Measurements from ENCODE around the gene ROBO3. TPM values are rescaled to one million over a fixed set of nuclear protein-coding genes. Genes with fewer than 3 reads are reported as not detected.

ROBO3 gene
- total RNA-seq, 5 donors from 2014 or later (not counting 1 experiment from before 2014, with no cell fraction given) = 10.2 to 24.7 (median 17.7) TPM

DNA sequence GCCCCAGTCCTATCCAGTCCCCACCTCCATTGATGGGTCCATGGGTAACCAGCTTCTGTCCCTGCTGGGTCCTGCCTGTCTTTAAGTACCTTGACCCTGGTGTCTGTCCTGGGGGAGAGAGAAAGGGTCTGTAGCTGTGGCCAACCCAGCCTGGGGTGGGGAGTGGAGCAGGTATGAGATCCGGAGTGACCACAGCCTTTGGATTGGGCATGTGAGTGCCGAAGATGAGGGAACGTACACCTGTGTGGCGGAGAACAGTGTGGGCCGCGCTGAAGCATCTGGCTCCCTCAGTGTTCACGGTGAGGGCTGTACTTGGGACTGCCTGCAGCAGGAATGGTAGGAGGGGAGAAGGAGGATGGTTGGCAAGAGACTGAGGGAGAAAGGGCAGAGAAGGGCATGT lies 5.2 kb downstream of the ROBO3 start:
- no peaks in the 10 kb centered on the region for H3K9me3 ChIP-seq
- Mint-ChIP-seq H3K36me3 (no peaks in the 10 kb centered on the region), H3K4me1 (peaks cover 36 to 41% (median 38%) of the 10 kb centered on the region in 3 donors), H3K9me3 (no peaks in the 10 kb centered on the region), H3K27ac (no peak overlapping the region), H3K27me3 (peaks cover 76 to 83% of the 10 kb centered on the region in 2 donors), H3K4me3 (no peak overlapping the region)
- no peak overlapping the region for H3K27ac ChIP-seq (ENCODE audit: low read length)
- POLR2A ChIA-PET = no interaction called here
- ATAC-seq (replicated peaks in 1 of 4) (no peak), DNase-seq (no peak)
- H3K4me1 ChIP-seq (ENCODE audit: control insufficient read depth in 1 of 2, extremely low read depth in 1 of 2, insufficient read depth in 2 of 2, low read length in 2 of 2) = peaks cover 0 to 33% of the 10 kb centered on the region in 2 experiments
- WGBS (ENCODE audit: insufficient coverage) = 68% methylated on average over 7 of the region's 7 CpGs
- no peaks in the 10 kb centered on the region for H3K36me3 ChIP-seq (ENCODE audit: control insufficient read depth in 2 of 2, extremely low read depth in 1 of 2, insufficient read depth in 1 of 2, low read length in 1 of 2)
- peaks cover 17 to 87% of the 10 kb centered on the region in 2 experiments for H3K27me3 ChIP-seq (replicated peaks in 1 of 2; ENCODE audit: control insufficient read depth in 2 of 2, extremely low read depth in 1 of 2, insufficient read depth in 2 of 2, low read length in 1 of 2)
- no peak overlapping the region for H3K4me3 ChIP-seq (ENCODE audit: control insufficient read depth in 1 of 2, extremely low read depth in 1 of 2, low read length in 1 of 2)
- CTCF ChIA-PET = no interaction called here

DNA sequence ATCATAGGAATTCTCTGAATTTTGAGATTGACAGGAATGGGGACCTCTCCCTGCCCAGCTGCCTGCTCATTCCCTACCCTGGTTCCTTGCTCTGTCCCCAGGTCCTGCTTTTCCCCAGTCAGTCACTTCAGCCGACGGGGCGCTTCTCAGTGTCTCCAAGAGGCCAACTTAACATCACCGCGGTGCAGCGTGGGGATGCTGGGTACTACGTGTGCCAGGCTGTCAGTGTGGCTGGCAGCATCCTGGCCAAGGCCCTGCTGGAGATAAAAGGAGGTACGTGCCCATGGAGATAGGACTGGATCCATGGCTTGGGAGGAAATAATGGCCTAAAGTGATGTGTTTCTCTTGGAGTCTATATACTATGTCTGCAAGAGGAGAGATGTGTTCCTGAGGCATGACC lies 7.0 kb downstream of the ROBO3 start:
- ChIA-PET POLR2A (no interaction called here), CTCF (no interaction called here)
- Histone ChIP-seq H3K4me3 (ENCODE audit: control insufficient read depth in 1 of 2, extremely low read depth in 1 of 2, low read length in 1 of 2) (no peak overlapping the region), H3K27me3 (replicated peaks in 1 of 2; ENCODE audit: control insufficient read depth in 2 of 2, extremely low read depth in 1 of 2, insufficient read depth in 2 of 2, low read length in 1 of 2) (peaks cover 13 to 81% of the 10 kb centered on the region in 2 experiments), H3K27ac (ENCODE audit: low read length) (no peak overlapping the region), H3K36me3 (ENCODE audit: control insufficient read depth in 2 of 2, extremely low read depth in 1 of 2, insufficient read depth in 1 of 2, low read length in 1 of 2) (no peaks in the 10 kb centered on the region), H3K4me1 (ENCODE audit: control insufficient read depth in 1 of 2, extremely low read depth in 1 of 2, insufficient read depth in 2 of 2, low read length in 2 of 2) (peaks cover 0 to 32% of the 10 kb centered on the region in 2 experiments), H3K9me3 (no peaks in the 10 kb centered on the region)
- 44% methylated on average over 8 of the region's 8 CpGs for WGBS (ENCODE audit: insufficient coverage)
- Mint-ChIP-seq H3K4me1 (peaks cover 34 to 39% (median 35%) of the 10 kb centered on the region in 3 donors), H3K9me3 (no peaks in the 10 kb centered on the region), H3K36me3 (no peaks in the 10 kb centered on the region), H3K27me3 (peaks cover 66 to 68% of the 10 kb centered on the region in 2 donors), H3K4me3 (no peak overlapping the region), H3K27ac (no peak overlapping the region)
- ATAC-seq (replicated peaks in 1 of 4) (no peak), DNase-seq (no peak)

DNA sequence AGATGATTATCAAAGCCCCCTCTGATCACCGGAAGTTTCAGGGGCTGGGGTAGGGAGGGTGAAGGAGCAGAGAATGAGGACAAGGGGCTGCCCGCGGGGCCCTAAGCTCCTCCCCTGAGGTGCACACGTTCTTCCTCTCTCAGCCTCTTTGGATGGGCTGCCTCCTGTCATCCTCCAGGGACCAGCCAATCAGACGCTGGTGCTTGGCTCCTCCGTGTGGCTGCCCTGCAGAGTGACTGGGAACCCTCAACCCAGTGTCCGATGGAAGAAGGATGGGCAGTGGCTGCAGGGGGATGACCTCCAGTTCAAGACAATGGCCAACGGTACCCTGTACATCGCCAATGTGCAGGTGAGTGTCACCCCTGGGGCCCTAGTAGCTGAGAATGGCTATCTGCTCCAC lies 7.5 kb downstream of the ROBO3 start:
- 34% methylated on average over 7 of the region's 9 CpGs for WGBS (ENCODE audit: insufficient coverage)

DNA sequence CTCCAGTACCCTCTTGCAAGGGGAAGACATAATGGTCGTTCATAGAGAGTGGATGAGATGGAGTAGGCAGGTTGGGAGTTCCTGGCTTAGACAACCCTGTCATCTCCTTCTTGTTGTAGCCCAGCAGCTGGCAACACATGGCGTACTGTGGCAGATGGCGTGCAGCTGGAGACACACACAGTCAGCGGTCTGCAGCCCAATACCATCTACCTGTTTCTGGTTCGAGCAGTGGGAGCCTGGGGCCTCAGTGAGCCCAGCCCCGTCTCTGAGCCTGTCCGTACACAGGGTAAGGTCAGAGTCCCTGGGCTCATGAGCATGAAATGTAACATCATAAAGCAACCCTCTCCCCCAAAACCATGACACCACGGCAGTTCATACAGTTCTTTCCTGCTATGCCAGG lies 8.7 kb downstream of the ROBO3 start:
- CTCF ChIA-PET = no interaction called here
- Mint-ChIP-seq H3K4me3 (peak overlapping the region in 1 of 3 donors; percentile 84), H3K36me3 (no peaks in the 10 kb centered on the region), H3K27ac (no peak overlapping the region), H3K4me1 (peaks cover 27 to 30% (median 28%) of the 10 kb centered on the region in 3 donors), H3K27me3 (peaks cover 49 to 54% of the 10 kb centered on the region in 2 donors), H3K9me3 (no peaks in the 10 kb centered on the region)
- no peaks in the 10 kb centered on the region for H3K9me3 ChIP-seq
- H3K27me3 ChIP-seq (replicated peaks in 1 of 2; ENCODE audit: control insufficient read depth in 2 of 2, extremely low read depth in 1 of 2, insufficient read depth in 2 of 2, low read length in 1 of 2) = peaks cover 11 to 73% of the 10 kb centered on the region in 2 experiments
- H3K4me3 ChIP-seq (ENCODE audit: control insufficient read depth in 1 of 2, extremely low read depth in 1 of 2, low read length in 1 of 2) = no peak overlapping the region
- DNase-seq (no peak), ATAC-seq (replicated peaks in 1 of 4) (no peak)
- H3K4me1 ChIP-seq (ENCODE audit: control insufficient read depth in 1 of 2, extremely low read depth in 1 of 2, insufficient read depth in 2 of 2, low read length in 2 of 2) = peaks cover 0 to 30% of the 10 kb centered on the region in 2 experiments
- WGBS (ENCODE audit: insufficient coverage) = 90% methylated on average over 3 of the region's 8 CpGs
- H3K36me3 ChIP-seq (ENCODE audit: control insufficient read depth in 2 of 2, extremely low read depth in 1 of 2, insufficient read depth in 1 of 2, low read length in 1 of 2) = no peaks in the 10 kb centered on the region
- no peak overlapping the region for H3K27ac ChIP-seq (ENCODE audit: low read length)
- POLR2A ChIA-PET = no interaction called here

More for the DNA sequence above, 7.5 kb downstream of the ROBO3 start:
- H3K36me3 ChIP-seq (ENCODE audit: control insufficient read depth in 2 of 2, extremely low read depth in 1 of 2, insufficient read depth in 1 of 2, low read length in 1 of 2) = no peaks in the 10 kb centered on the region
- DNase-seq (no peak), ATAC-seq (replicated peaks in 1 of 4) (no peak)
- no peaks in the 10 kb centered on the region for H3K9me3 ChIP-seq
- peaks cover 13 to 81% of the 10 kb centered on the region in 2 experiments for H3K27me3 ChIP-seq (replicated peaks in 1 of 2; ENCODE audit: control insufficient read depth in 2 of 2, extremely low read depth in 1 of 2, insufficient read depth in 2 of 2, low read length in 1 of 2)
- ChIA-PET CTCF (no interaction called here), POLR2A (no interaction called here)
- Mint-ChIP-seq H3K27me3 (peaks cover 61 to 64% of the 10 kb centered on the region in 2 donors), H3K4me3 (no peak overlapping the region), H3K9me3 (no peaks in the 10 kb centered on the region), H3K4me1 (peaks cover 34 to 38% (median 37%) of the 10 kb centered on the region in 3 donors), H3K27ac (no peak overlapping the region), H3K36me3 (no peaks in the 10 kb centered on the region)
- H3K4me3 ChIP-seq (ENCODE audit: control insufficient read depth in 1 of 2, extremely low read depth in 1 of 2, low read length in 1 of 2) = no peak overlapping the region
- H3K4me1 ChIP-seq (ENCODE audit: control insufficient read depth in 1 of 2, extremely low read depth in 1 of 2, insufficient read depth in 2 of 2, low read length in 2 of 2) = peaks cover 0 to 37% of the 10 kb centered on the region in 2 experiments
- no peak overlapping the region for H3K27ac ChIP-seq (ENCODE audit: low read length)

DNA sequence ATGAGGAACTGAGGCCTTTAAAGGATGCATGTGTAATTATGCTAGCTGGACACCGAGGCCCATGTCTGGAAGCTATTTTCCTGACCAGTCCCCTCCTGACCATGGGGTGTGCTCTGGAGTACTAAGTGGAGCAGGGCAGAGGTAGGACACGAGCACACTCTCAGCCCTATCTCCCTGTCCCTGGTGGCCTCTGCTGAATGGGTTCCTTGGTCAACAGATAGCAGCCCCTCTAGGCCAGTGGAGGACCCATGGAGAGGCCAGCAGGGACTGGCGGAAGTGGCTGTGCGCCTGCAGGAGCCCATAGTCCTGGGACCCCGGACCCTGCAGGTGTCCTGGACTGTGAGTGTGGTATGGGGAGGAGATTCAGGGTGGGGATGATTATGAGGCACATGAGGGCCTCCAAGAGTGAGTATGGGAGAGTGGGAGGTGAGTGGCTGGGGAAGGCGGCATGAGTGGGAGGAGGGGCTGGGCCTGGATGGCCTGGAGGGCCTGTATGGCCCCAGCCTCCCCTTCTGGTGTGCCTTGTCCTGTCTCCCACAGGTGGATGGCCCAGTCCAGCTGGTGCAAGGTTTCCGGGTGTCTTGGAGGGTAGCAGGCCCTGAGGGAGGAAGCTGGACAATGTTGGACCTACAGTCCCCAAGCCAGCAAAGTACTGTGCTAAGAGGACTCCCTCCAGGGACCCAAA lies 9.5 kb downstream of the ROBO3 start:
- peak in 1 of 35 experiments; percentile 9 for DNase-seq
- ChIA-PET CTCF (no interaction called here), POLR2A (no interaction called here)
- Mint-ChIP-seq H3K27me3 (peaks cover 42 to 47% of the 10 kb centered on the region in 2 donors), H3K36me3 (no peaks in the 10 kb centered on the region), H3K4me3 (peak overlapping the region; percentile 34 to 84 (median 55)), H3K4me1 (peaks cover 22 to 24% (median 23%) of the 10 kb centered on the region in 3 donors), H3K27ac (no peak overlapping the region), H3K9me3 (no peaks in the 10 kb centered on the region)
- peaks cover 9 to 66% of the 10 kb centered on the region in 2 experiments for H3K27me3 ChIP-seq (replicated peaks in 1 of 2; ENCODE audit: control insufficient read depth in 2 of 2, extremely low read depth in 1 of 2, insufficient read depth in 2 of 2, low read length in 1 of 2)
- H3K9me3 ChIP-seq = no peaks in the 10 kb centered on the region
- peaks cover 0 to 24% of the 10 kb centered on the region in 2 experiments for H3K4me1 ChIP-seq (ENCODE audit: control insufficient read depth in 1 of 2, extremely low read depth in 1 of 2, insufficient read depth in 2 of 2, low read length in 2 of 2)
- H3K27ac ChIP-seq (ENCODE audit: low read length) = no peak overlapping the region
- ATAC-seq (replicated peaks in 1 of 4) = no peak
- WGBS (ENCODE audit: insufficient coverage) = 91% methylated on average over 5 of the region's 7 CpGs
- no peak overlapping the region for H3K4me3 ChIP-seq (ENCODE audit: control insufficient read depth in 1 of 2, extremely low read depth in 1 of 2, low read length in 1 of 2)
- no peaks in the 10 kb centered on the region for H3K36me3 ChIP-seq (ENCODE audit: control insufficient read depth in 2 of 2, extremely low read depth in 1 of 2, insufficient read depth in 1 of 2, low read length in 1 of 2)

DNA sequence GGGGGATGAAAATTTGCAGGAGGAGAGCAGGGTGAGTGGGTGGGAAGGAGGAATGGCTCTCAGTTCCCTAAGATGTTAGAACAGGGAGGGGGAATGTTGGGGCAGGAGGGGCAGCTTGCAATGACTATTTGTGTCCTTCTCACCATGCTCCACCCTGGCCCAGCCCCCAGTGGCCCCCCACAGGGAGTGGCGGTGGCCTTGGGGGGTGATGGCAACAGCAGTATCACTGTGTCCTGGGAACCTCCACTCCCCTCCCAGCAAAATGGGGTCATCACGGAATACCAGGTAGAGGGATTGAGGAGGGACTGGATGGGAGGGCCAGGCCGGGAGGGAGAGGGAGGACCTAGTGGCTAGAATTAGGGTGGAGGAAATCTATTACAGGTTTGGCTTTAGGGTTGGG lies 10.2 kb downstream of the ROBO3 start:
- no peak overlapping the region for H3K27ac ChIP-seq (ENCODE audit: low read length)
- H3K36me3 Mint-ChIP-seq = no peaks in the 10 kb centered on the region
- peaks cover 0 to 24% of the 10 kb centered on the region in 2 experiments for H3K4me1 ChIP-seq (ENCODE audit: control insufficient read depth in 1 of 2, extremely low read depth in 1 of 2, insufficient read depth in 2 of 2, low read length in 2 of 2)
- CTCF ChIA-PET = interaction anchor here in 1 of 2 donors (0.9 to 1.4 kb wide), 3 partner anchors 38 to 237 kb away, joined by 3 to 16 read pairs (median 4); no protein-coding TSS in a partner anchor
- no peaks in the 10 kb centered on the region for H3K36me3 ChIP-seq (ENCODE audit: control insufficient read depth in 2 of 2, extremely low read depth in 1 of 2, insufficient read depth in 1 of 2, low read length in 1 of 2)
- DNase-seq (peak in 1 of 35 experiments; percentile 10), ATAC-seq (replicated peaks in 1 of 4) (no peak)
- peaks cover 35 to 40% of the 10 kb centered on the region in 2 donors for H3K27me3 Mint-ChIP-seq
- 71% methylated on average over 1 of the region's 3 CpGs for whole genome bisulfite sequencing (ENCODE audit: insufficient coverage)
- no peaks in the 10 kb centered on the region for H3K9me3 ChIP-seq
- H3K4me3 ChIP-seq (ENCODE audit: control insufficient read depth in 1 of 2, extremely low read depth in 1 of 2, low read length in 1 of 2) = no peak overlapping the region
- H3K27ac Mint-ChIP-seq = no peak overlapping the region
- POLR2A ChIA-PET = interaction anchor here in 1 of 2 donors (0.6 kb wide), 1 partner anchor 73 kb away, joined by 3 read pairs; no protein-coding TSS in a partner anchor
- H3K4me1 Mint-ChIP-seq = peaks cover 21 to 26% (median 23%) of the 10 kb centered on the region in 3 donors
- H3K9me3 Mint-ChIP-seq = no peaks in the 10 kb centered on the region
- peak overlapping the region; percentile 62 to 84 (median 73) for H3K4me3 Mint-ChIP-seq
- H3K27me3 ChIP-seq (replicated peaks in 1 of 2; ENCODE audit: control insufficient read depth in 2 of 2, extremely low read depth in 1 of 2, insufficient read depth in 2 of 2, low read length in 1 of 2) = peaks cover 2 to 59% of the 10 kb centered on the region in 2 experiments

Measured in T-cell (primary cell).